SU-DHL-6 (cell line): ENCODE data around the gene IL17REL.

Source experiments
- CTCF ChIP-seq: fragments of 200-600 bp; sonication (generic); IDR thresholded peaks from one replicate; pipeline ENCODE4 v1.5.1; 2017; ENCODE audit warnings: antibody characterized with exemption, mild to moderate bottlenecking, low read length, moderate library complexity; ENCODE audit not compliant: insufficient read depth, poor library complexity, severe bottlenecking
- EZH2phosphoT487 ChIP-seq: fragments of 200-600 bp; sonication (generic), shearing (Covaris generic); conservative IDR thresholded peaks from 2 replicates; pipeline ENCODE4 v1.6.1; 2018; ENCODE audit warnings: mild to moderate bottlenecking, antibody characterized with exemption, low read length, moderate library complexity, mixed read lengths

GRCh38 chr22:49996518-49997250 is 15.9 kb downstream of the IL17REL start:
- TF ChIP-seq CTCF (no peak), EZH2phosphoT487 (no peak)
